SK-N-MC (cell line): ENCODE data around the gene TLCD3A.
"Not testable (repeated sequence)": the region's sequence is repeated elsewhere in the genome, so short reads cannot be mapped to it uniquely, and the experiment has no call there.

Experiments used
- DNase-seq: peaks from one replicate; pipeline ENCODE4 v3.0.0-alpha.2; 2011; ENCODE audit warnings: low read depth, low spot score
- H3K27ac ChIP-seq: fragments of 200-600 bp; sonication (generic); 2 replicates; pipeline ENCODE4 v1.5.1; 2016; ENCODE audit warnings: mixed run types
- H3K36me3 ChIP-seq: fragments of 200-600 bp; sonication (generic); 2 replicates; pipeline ENCODE4 v1.6.1; 2017; ENCODE audit warnings: antibody characterized with exemption, low read length, mixed read lengths; ENCODE audit not compliant: insufficient read depth
- H3K4me3 ChIP-seq: fragments of 200-600 bp; sonication (generic); 2 replicates; pipeline ENCODE4 v1.5.1; 2016
- H3K9ac ChIP-seq: fragments of 200-600 bp; sonication (generic); 2 replicates; pipeline ENCODE4 v1.8.0; 2017; ENCODE audit warnings: mixed run types, mixed read lengths; ENCODE audit not compliant: insufficient read length
- H3K9me3 ChIP-seq: fragments of 200-600 bp; sonication (generic); 2 replicates; pipeline ENCODE4 v1.6.1; 2017; ENCODE audit warnings: low read depth, mild to moderate bottlenecking, antibody characterized with exemption, low read length, moderate library complexity, mixed read lengths
- EZH2 ChIP-seq: fragments of 200-600 bp; sonication (generic); IDR thresholded peaks from one replicate; pipeline ENCODE4 v1.6.1; 2017; ENCODE audit warnings: antibody characterized with exemption
- FOXP2 ChIP-seq: optimal IDR thresholded peaks from 2 replicates; pipeline ENCODE3; 2011; ENCODE audit warnings: mild to moderate bottlenecking, moderate library complexity; ENCODE audit not compliant: insufficient read depth; ENCODE audit errors: extremely low read length, control extremely low read depth
- POLR2AphosphoS5 ChIP-seq: IDR thresholded peaks from 2 replicates; pipeline ENCODE4 v1.6.1; 2012; ENCODE audit warnings: mild to moderate bottlenecking, low read depth, low read length, borderline replicate concordance

TLCD3A gene

DNA sequence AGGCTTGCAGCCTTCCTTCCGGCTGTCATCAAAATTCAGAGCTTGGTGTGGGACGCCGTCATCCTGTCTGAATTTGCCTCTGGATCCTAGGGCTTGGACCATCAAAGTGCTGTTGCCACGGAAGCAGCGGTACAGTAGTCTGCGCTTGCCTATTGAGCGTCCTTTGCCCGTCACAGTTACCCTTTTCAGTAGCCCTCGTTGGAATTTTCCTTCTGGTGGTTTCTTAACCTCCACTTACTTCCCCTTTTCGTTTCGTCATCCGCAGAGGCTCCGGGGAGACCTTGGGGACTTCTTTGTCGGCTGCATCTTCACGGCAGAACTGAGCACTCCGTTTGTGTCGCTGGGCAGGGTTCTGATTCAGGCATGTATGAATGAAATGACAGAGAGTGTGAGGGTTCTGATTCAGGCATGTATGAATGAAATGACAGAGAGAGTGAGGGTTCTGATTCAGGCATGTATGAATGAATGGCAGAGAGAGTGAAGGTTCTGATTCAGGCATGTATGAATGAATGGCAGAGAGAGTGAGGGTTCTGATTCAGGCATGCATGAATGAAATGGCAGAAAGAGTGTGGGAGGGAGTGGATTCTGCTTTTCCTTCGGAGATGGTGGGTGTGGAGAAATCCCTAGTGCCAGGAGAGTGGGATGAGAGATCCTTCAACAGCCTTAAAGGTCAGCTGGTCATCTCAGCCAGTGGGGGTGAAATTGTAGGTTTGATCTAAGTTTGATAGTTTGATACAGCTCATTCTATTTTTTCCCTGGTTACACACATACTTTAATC lies 8.0 kb downstream of the TLCD3A start:
- Histone ChIP-seq H3K36me3 (peaks cover 66% of the 10 kb centered on the region), H3K9me3 (no peaks in the 10 kb centered on the region), H3K4me3 (no peak overlapping the region), H3K9ac (no peak overlapping the region), H3K27ac (no peak overlapping the region)
- DNase-seq, result no peak
- TF ChIP-seq FOXP2, result no peak

DNA sequence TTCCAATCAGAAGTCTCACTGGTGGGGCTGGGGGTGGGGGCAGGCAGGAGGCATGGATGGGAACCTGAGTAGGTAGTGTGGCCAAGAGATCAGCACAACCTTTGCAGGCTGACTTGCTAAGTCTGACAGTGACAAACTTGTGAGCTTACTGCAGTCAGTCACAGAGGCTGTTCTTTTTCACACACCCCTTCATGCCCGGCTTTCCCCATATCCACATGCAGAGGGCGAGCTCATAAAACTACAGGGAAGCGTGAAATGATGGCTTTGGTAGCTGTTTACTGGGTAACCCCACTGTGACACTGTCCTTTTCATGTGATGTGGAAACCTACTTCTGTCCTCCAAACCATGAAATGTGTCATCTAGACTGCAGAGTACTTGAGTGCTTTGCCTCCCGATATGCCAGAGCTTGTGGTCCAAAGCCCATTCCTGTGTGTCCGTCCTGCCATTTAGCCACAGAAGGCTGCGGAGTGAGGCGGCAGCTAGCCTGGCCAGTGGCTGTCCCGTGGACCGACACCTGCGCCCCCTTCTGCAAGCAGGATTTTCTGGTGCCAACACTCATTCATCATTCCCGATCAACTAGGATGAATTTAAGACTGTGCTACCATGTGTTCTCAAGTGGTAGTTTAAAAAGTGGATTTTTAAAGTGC lies 9.9 kb downstream of the TLCD3A start:
- Histone ChIP-seq H3K36me3 (peaks cover 78% of the 10 kb centered on the region), H3K4me3 (no peak overlapping the region), H3K27ac (no peak overlapping the region), H3K9me3 (no peaks in the 10 kb centered on the region), H3K9ac (no peak overlapping the region)
- TF ChIP-seq FOXP2 (no peak), EZH2 (no peak), POLR2AphosphoS5 (no peak)
- no peak for DNase-seq

DNA sequence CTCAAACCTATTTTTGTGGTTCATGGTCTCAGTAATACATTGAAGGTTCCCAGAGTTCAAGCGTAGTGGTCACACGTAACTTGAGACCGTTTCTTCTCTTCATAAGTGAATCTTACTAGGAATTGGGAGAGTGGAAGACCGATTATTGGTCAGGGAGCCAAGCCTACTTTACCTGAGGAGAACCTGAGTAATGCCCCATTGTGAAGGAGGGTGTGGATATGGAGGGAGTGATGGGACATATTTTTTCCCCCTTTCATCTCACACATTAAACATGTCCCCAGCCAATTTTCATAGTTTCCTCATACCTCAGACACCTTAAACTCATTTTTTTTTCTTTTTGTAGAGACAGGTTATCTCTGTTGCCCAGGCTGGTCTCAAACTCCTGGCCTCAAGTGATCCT lies 10.7 kb downstream of the TLCD3A start:
- TF ChIP-seq POLR2AphosphoS5 (no peak), FOXP2 (no peak), EZH2 (no peak)
- no peak overlapping the region for H3K27ac ChIP-seq
- H3K9ac ChIP-seq, result no peak overlapping the region
- DNase-seq, result no peak
- H3K9me3 ChIP-seq, result no peaks in the 10 kb centered on the region
- peaks cover 81% of the 10 kb centered on the region for H3K36me3 ChIP-seq
- no peak overlapping the region for H3K4me3 ChIP-seq

DNA sequence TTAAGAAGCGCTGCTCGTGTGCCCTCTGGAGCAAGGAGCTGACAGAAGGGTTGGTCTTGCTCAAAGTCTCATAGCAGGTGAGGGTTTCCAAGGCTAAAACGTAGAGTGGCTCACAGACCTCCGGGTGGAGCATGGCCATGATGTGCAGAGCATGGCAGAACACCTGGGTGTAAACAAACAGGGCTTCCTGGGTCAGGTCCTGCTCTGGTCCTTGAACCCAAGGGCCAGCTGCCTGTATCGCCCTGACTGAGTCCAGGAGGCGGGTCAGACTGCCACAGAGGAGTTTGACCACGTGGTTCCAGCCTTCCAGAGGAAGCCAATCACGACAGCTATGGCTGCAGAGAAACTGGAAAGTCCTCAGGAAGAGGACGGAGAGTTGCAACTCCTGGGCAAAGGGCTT lies 12.5 kb downstream of the TLCD3A start:
- no peak overlapping the region for H3K27ac ChIP-seq
- H3K4me3 ChIP-seq, result no peak overlapping the region
- no peak for DNase-seq
- no peaks in the 10 kb centered on the region for H3K9me3 ChIP-seq
- TF ChIP-seq POLR2AphosphoS5 (no peak), FOXP2 (no peak), EZH2 (no peak)
- no peak overlapping the region for H3K9ac ChIP-seq
- H3K36me3 ChIP-seq, result peaks cover 80% of the 10 kb centered on the region

DNA sequence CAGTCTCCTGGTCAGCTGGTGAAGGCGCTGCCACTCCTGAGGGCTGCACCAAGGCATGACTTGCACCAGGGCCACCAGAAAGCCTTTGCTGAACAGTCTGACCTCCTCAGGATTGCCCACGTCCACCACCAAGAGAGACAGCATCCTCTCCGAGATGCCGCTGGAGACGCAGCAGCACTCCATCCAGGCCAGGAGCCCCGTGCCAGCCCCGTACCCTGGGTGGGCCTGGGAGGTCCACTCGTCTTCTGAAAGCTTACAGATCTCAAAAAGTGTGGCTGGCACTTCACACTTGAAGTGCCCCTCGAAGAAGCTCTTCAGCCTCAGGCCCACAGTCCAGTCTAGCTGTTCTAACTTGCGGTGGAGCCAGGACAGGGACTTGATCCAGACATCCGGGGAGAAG lies 13.0 kb downstream of the TLCD3A start:
- H3K27ac ChIP-seq, result no peak overlapping the region
- H3K36me3 ChIP-seq, result peaks cover 79% of the 10 kb centered on the region
- TF ChIP-seq POLR2AphosphoS5, result no peak
- H3K9ac ChIP-seq, result no peak overlapping the region
- no peak overlapping the region for H3K4me3 ChIP-seq
- no peaks in the 10 kb centered on the region for H3K9me3 ChIP-seq
- no peak for DNase-seq

DNA sequence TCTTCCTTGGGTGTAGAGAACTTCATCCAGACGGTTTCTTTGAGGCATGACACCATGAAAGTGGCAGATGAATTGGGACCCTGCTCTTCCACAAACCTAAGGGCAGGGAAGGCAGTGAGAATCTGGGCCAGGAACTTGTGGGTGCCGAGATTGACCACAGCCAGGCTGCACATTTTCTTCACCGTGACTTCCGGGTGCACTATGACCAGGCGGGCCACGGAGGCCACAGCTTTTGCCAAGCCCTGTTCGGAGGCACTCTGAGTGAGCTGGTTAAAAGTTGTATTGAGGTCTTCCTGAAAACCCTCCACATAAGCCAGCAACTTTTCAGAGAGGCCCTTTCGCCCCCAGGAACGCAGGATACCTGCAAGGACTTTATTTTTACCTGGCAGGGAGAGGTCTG lies 13.8 kb downstream of the TLCD3A start:
- Histone ChIP-seq H3K9ac (no peak overlapping the region), H3K36me3 (peaks cover 71% of the 10 kb centered on the region), H3K27ac (no peak overlapping the region), H3K9me3 (no peaks in the 10 kb centered on the region), H3K4me3 (no peak overlapping the region)
- no peak for DNase-seq
- no peak for TF ChIP-seq POLR2AphosphoS5
- no peak for TF ChIP-seq EZH2
- TF ChIP-seq FOXP2, result no peak

DNA sequence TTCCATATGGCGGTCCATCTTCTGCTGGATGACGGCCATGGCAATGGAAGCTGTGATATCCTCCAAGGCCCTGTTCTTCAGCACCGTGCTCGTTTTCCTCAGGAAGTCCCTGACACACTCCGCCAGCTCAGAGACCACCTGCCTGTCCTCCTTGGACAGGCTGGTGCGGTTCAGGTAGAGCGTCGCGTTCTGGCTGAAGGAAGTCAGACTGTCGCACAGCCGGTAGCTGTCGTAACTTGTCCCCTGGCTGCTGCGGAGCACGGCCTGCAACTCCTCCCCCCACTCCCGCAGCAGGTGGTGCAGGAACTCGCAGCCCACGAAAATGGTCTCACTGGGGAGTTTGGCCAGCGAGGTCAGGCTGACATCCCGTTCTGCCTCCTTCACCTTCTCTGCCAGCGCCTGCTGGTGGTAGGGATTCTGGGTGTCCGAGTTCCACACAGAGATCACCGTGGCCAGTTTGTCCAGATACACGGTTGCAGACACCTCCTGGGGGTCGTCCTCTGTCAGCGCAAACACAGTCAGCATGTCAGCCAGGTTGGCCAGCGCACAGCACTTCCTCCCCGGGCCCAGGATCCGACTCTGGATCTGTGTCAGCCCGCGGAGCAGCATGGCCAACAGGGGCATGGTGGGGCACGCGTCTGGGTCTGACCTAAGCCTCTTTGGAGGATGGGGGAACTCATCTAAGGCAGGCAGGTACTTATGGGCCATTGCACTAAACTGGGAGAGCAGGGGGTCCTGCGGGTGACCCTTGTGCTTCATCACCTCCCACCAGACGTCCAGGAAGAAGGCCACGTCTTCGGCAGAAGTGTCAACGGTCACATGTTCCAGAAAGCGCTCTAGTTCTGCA lies 14.6 kb downstream of the TLCD3A start:
- no peaks in the 10 kb centered on the region for H3K9me3 ChIP-seq
- H3K27ac ChIP-seq, result no peak overlapping the region
- no peak overlapping the region for H3K9ac ChIP-seq
- TF ChIP-seq FOXP2, result no peak
- no peak for TF ChIP-seq EZH2
- no peak for TF ChIP-seq POLR2AphosphoS5
- H3K4me3 ChIP-seq, result no peak overlapping the region
- no peak for DNase-seq
- H3K36me3 ChIP-seq, result peaks cover 63% of the 10 kb centered on the region

DNA sequence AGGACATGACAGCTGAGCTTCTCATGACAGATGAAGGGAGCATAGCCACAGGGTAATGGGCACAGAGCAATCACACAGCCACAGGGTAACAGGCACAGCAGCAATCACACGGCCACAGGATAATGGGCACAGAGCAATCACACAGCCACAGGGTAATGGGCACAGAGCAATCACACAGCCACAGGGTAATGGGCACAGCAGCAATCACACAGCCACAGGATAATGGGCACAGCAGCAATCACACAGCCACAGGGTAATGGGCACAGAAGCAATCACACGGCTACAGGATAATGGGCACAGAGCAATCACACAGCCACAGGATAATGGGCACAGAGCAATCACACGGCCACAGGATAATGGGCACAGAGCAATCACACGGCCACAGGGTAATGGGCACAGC lies 16.2 kb downstream of the TLCD3A start:
- H3K27ac ChIP-seq, H3K9ac ChIP-seq, DNase-seq, H3K4me3 ChIP-seq, H3K9me3 ChIP-seq: not testable (repeated sequence)
- H3K36me3 ChIP-seq, result peaks cover 48% of the 10 kb centered on the region

DNA sequence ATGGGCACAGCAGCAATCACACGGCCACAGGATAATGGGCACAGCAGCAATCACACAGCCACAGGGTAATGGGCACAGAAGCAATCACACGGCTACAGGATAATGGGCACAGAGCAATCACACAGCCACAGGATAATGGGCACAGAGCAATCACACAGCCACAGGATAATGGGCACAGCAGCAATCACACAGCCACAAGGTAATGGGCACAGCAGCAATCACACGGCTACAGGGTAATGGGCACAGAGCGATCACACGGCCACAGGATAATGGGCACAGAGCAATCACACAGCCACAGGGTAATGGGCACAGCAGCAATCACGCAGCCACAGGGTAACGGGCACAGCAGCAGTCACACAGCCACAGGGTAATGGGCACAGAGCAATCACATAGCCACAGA lies 17.0 kb downstream of the TLCD3A start:
- Histone ChIP-seq H3K9ac (peak overlapping the region; percentile 97), H3K36me3 (peaks cover 41% of the 10 kb centered on the region), H3K4me3 (peak overlapping the region; percentile 86)
- H3K9me3 ChIP-seq, H3K27ac ChIP-seq, DNase-seq: not testable (repeated sequence)
